Measurements from ENCODE around the gene MARVELD3.

MARVELD3 gene

GRCh38 chr16:71618429-71618828 lies 7.6 kb upstream of the MARVELD3 start:
- Histone ChIP-seq H3K4me3 (no peak overlapping the region), H3K27ac (no peak overlapping the region), H4K20me1 (no peaks in the 10 kb centered on the region), H3K36me3 (no peaks in the 10 kb centered on the region), H3K4me2 (no peak overlapping the region), H3K9me3 (no peaks in the 10 kb centered on the region), H3K9ac (no peak overlapping the region), H3K4me1 (peaks cover 6% of the 10 kb centered on the region), H3K27me3 (no peaks in the 10 kb centered on the region)
- TF ChIP-seq Cebpa-rat (IDR thresholded peaks at IDR 0.05), result no peak

- peaks cover 6% of the 10 kb centered on the region for H3K4me1 ChIP-seq
- H3K4me2 ChIP-seq, result no peak overlapping the region
- H3K27me3 ChIP-seq, result no peaks in the 10 kb centered on the region
- no peak overlapping the region for H3K9ac ChIP-seq
- H3K9me3 ChIP-seq, result peaks cover 11% of the 10 kb centered on the region
- H3K4me3 ChIP-seq, result no peak overlapping the region
- no peaks in the 10 kb centered on the region for H4K20me1 ChIP-seq
- no peak overlapping the region for H3K27ac ChIP-seq
- H3K36me3 ChIP-seq, result no peaks in the 10 kb centered on the region
- no peak for TF ChIP-seq Cebpa-rat (IDR thresholded peaks at IDR 0.05)
These were observed 3.9 kb upstream of the MARVELD3 start for GRCh38 chr16:71622088-71622487.

GRCh38 chr16:71623597-71623996 lies 2.4 kb upstream of the MARVELD3 start:
- Histone ChIP-seq H3K27ac (no peak overlapping the region), H3K27me3 (no peaks in the 10 kb centered on the region), H3K9ac (no peak overlapping the region), H3K4me2 (no peak overlapping the region), H3K36me3 (no peaks in the 10 kb centered on the region), H3K9me3 (peaks cover 11% of the 10 kb centered on the region), H4K20me1 (no peaks in the 10 kb centered on the region), H3K4me3 (no peak overlapping the region), H3K4me1 (peaks cover 9% of the 10 kb centered on the region)
- TF ChIP-seq Cebpa-rat (IDR thresholded peaks at IDR 0.05), result no peak

- Histone ChIP-seq H3K27me3 (no peaks in the 10 kb centered on the region), H3K4me2 (no peak overlapping the region), H3K4me1 (peaks cover 19% of the 10 kb centered on the region), H3K27ac (no peak overlapping the region), H3K9ac (no peak overlapping the region), H3K9me3 (peaks cover 11% of the 10 kb centered on the region), H3K36me3 (no peaks in the 10 kb centered on the region), H4K20me1 (no peaks in the 10 kb centered on the region), H3K4me3 (no peak overlapping the region)
- no peak for TF ChIP-seq Cebpa-rat (IDR thresholded peaks at IDR 0.05)
These were observed 702 bp upstream of the MARVELD3 start for GRCh38 chr16:71625113-71625850.

DNA sequence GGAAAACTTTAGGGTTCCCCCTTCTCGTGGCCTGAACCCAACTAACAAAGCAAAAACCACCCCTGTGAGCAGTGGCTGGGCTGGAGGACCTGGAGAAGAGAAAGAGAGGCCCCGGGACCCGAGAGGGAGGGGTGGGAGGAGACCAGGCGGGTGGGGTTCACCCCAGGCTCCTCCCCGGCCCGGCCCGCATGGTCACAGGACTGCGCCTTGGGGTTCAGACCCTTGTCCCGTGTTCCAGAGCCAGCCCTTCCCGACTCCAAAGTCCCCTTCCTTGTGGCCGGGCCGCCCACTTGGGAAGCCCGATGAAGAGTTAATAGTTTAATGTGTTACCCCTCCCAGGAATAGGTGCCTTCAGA lies 852 bp downstream of the MARVELD3 start:
- no peak for TF ChIP-seq Cebpa-rat (IDR thresholded peaks at IDR 0.05)
- Histone ChIP-seq H3K27me3 (no peaks in the 10 kb centered on the region), H3K9ac (no peak overlapping the region), H3K36me3 (no peaks in the 10 kb centered on the region), H3K4me3 (no peak overlapping the region), H3K4me2 (no peak overlapping the region), H3K27ac (no peak overlapping the region), H4K20me1 (no peaks in the 10 kb centered on the region), H3K4me1 (peaks cover 19% of the 10 kb centered on the region), H3K9me3 (peaks cover 11% of the 10 kb centered on the region)

DNA sequence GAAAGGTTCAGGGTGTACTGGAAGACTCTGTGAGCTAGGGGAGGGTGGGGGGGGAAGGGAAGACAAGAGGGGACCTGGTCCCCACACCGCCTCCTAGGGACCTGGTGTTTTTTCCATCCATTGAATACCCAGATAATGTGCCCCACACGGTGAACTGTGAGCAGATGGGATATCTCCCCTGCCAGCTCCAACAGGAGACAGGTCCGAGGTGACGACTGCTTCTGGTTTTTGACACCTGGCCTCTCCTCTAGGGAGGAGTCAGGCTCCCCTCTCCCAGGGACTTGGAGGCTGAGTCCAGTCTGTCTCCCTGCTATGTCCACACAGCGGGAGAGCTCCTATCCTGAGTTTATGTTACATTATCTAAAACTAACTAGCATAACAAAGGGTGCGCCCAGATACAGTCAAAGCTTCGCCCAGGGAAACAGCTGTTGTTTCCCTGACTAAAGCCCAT lies 1.8 kb downstream of the MARVELD3 start:
- Histone ChIP-seq H3K9me3 (peaks cover 11% of the 10 kb centered on the region), H3K4me3 (no peak overlapping the region), H4K20me1 (no peaks in the 10 kb centered on the region), H3K27ac (no peak overlapping the region), H3K4me1 (peaks cover 13% of the 10 kb centered on the region), H3K27me3 (no peaks in the 10 kb centered on the region), H3K9ac (no peak overlapping the region), H3K4me2 (no peak overlapping the region), H3K36me3 (no peaks in the 10 kb centered on the region)
- TF ChIP-seq Cebpa-rat (IDR thresholded peaks at IDR 0.05), result no peak

- H4K20me1 ChIP-seq, result no peaks in the 10 kb centered on the region
- peak overlapping the region; percentile 22 for H3K4me2 ChIP-seq
- no peak overlapping the region for H3K27ac ChIP-seq
- H3K4me3 ChIP-seq, result no peak overlapping the region
- peaks cover 13% of the 10 kb centered on the region for H3K4me1 ChIP-seq
- no peaks in the 10 kb centered on the region for H3K27me3 ChIP-seq
- no peak for TF ChIP-seq Cebpa-rat (IDR thresholded peaks at IDR 0.05)
- no peak overlapping the region for H3K9ac ChIP-seq
- peaks cover 11% of the 10 kb centered on the region for H3K9me3 ChIP-seq
- H3K36me3 ChIP-seq, result no peaks in the 10 kb centered on the region
These were observed 2.8 kb downstream of the MARVELD3 start for GRCh38 chr16:71628810-71629209.

DNA sequence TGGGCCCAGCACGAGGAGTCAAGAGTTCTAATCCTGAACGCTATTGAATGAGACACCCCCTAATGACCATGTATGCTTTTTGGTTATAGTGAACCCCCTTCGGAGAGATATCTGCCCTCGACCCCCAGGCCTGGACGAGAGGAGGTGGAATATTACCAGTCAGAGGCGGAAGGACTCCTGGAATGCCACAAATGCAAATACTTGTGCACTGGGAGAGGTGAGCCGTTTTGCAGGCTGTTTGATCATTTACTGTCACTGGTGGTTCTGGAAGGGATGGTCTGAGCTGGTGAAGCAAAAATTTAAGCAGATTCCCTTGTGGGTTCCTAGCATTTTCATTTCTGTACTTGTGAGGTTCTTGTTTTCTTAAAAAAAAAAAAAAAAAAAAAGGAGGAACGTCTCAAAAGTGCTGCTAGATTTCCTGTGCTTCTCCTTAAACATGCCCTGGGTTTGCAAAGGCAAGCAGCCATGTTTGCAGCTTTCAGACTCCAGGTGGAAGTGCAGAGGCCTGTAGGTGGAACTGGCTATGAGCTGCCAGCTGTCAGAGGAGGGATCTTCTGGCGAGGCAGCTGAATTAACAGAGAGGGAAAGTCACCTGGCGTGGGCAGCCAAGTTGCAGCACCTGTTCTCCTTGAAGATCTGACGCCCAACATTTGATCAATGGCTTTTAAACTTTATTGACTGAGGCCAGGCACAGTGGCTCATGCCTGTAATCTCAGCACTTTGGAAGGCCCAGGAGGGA lies 3.5 kb downstream of the MARVELD3 start:
- peaks cover 11% of the 10 kb centered on the region for H3K9me3 ChIP-seq
- no peak overlapping the region for H3K9ac ChIP-seq
- TF ChIP-seq Cebpa-rat (IDR thresholded peaks at IDR 0.05), result no peak
- peak overlapping the region; percentile 22 for H3K4me2 ChIP-seq
- H3K36me3 ChIP-seq, result no peaks in the 10 kb centered on the region
- peaks cover 13% of the 10 kb centered on the region for H3K4me1 ChIP-seq
- no peak overlapping the region for H3K4me3 ChIP-seq
- H4K20me1 ChIP-seq, result no peaks in the 10 kb centered on the region
- no peak overlapping the region for H3K27ac ChIP-seq
- no peaks in the 10 kb centered on the region for H3K27me3 ChIP-seq

DNA sequence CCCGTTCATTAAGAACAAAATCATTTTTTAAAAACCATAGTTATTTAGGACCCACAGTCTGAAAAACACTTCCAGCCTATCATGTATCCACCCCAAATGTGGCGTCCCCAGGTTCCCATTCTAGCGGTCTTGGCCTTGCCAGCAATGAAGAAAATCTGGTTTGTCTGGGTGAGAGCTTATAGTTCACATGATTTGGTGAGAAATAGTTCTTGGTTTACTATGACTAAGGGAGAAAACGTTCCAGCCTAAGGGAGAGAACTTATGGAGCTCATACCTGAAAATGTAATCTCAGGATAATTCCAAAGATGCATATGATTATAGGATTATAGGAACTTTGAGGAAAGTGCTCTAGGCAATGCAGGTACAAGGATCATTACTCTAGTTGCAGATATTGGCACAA lies 4.8 kb downstream of the MARVELD3 start:
- Histone ChIP-seq H3K4me1 (peaks cover 13% of the 10 kb centered on the region), H3K4me3 (no peak overlapping the region), H3K9ac (no peak overlapping the region), H3K36me3 (no peaks in the 10 kb centered on the region), H3K9me3 (peaks cover 11% of the 10 kb centered on the region), H3K4me2 (no peak overlapping the region), H3K27ac (no peak overlapping the region), H4K20me1 (no peaks in the 10 kb centered on the region), H3K27me3 (no peaks in the 10 kb centered on the region)
- no peak for TF ChIP-seq Cebpa-rat (IDR thresholded peaks at IDR 0.05)

DNA sequence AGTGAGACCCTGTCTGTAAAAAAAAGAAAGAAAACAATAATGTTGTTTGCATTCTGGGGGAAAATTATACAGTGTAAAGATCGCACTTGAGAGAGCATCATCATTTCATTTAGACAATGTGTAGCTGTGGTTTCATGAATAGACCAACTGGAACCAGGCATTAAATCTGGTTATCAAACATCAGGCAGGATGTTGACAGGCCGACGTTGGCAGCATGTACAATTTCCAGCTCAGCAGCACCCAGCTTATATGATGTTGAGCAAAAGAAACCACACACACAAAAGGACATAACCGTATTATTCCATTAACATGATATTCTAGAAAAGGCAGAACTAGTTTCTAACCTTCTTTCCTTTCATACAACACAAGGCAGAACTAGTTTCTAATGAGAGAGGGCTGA lies 5.8 kb downstream of the MARVELD3 start:
- H3K9me3 ChIP-seq, result peaks cover 1% of the 10 kb centered on the region; the same call in 1 of the 2 replicates
- no peak for TF ChIP-seq Cebpa-rat (IDR thresholded peaks at IDR 0.05)

More for the DNA sequence above, 5.8 kb downstream of the MARVELD3 start:
- Histone ChIP-seq H3K4me1 (peaks cover 13% of the 10 kb centered on the region), H3K4me2 (no peak overlapping the region), H4K20me1 (no peaks in the 10 kb centered on the region), H3K9ac (no peak overlapping the region), H3K4me3 (no peak overlapping the region), H3K36me3 (no peaks in the 10 kb centered on the region), H3K27me3 (no peaks in the 10 kb centered on the region), H3K27ac (no peak overlapping the region)
